OCI-LY7 (cell line): ENCODE results near the gene MON2. TPM values are rescaled to one million over a fixed set of nuclear protein-coding genes. Genes with fewer than 3 reads are reported as not detected.

Experiments
- BruUV-seq: library from RNA; stranded (reverse); fragments of 400-500 nt; replicated peaks from 2 replicates; lab custom pipeline; 2021; lab: Mats Ljungman, UMichigan
- CTCF ChIA-PET: fragments of 300-600 bp; sonication (Branson Sonifier 250); formaldehyde crosslinking; loops from one replicate; lab custom pipeline; 2022; ENCODE audit warnings: antibody characterized with exemption; ENCODE audit not compliant: unreplicated experiment; lab: Charles Lee
- POLR2A ChIA-PET: fragments of 300-600 bp; sonication (Branson Sonifier 250); formaldehyde crosslinking; loops from one replicate; lab custom pipeline; 2022; ENCODE audit warnings: antibody characterized with exemption; lab: Charles Lee
- DNase-seq: peaks from one replicate; pipeline ENCODE4 v3.0.0-alpha.2; 2015; ENCODE audit warnings: low spot score
- H2AFZ ChIP-seq: fragments of 200-600 bp; sonication (generic), shearing (Covaris generic); 2 replicates; pipeline ENCODE4 v1.6.1; 2014; ENCODE audit warnings: mild to moderate bottlenecking, antibody characterized with exemption, low read length, moderate library complexity
- H3K27ac ChIP-seq: fragments of 200-600 bp; sonication (generic); 2 replicates; pipeline ENCODE4 v1.5.1; 2014; ENCODE audit warnings: mixed run types, low read depth, mild to moderate bottlenecking, moderate library complexity, low read length, inconsistent platforms; ENCODE audit not compliant: poor library complexity, severe bottlenecking
- H3K36me3 ChIP-seq: fragments of 200-600 bp; sonication (generic); 2 replicates; pipeline ENCODE4 v1.6.1; 2014; ENCODE audit warnings: mild to moderate bottlenecking, antibody characterized with exemption, low read length, moderate library complexity, mixed read lengths; ENCODE audit not compliant: insufficient read depth
- H3K4me1 ChIP-seq: fragments of 200-600 bp; sonication (generic); 2 replicates; pipeline ENCODE4 v1.5.1; 2014; ENCODE audit warnings: mild to moderate bottlenecking, low read length; ENCODE audit not compliant: insufficient read depth, poor library complexity, severe bottlenecking
- H3K4me2 ChIP-seq: fragments of 200-600 bp; sonication (generic); 2 replicates; pipeline ENCODE4 v1.6.1; 2014; ENCODE audit warnings: mild to moderate bottlenecking, low read length
- H3K4me3 ChIP-seq: fragments of 200-600 bp; sonication (generic); 2 replicates; pipeline ENCODE4 v1.5.1; 2014; ENCODE audit warnings: mild to moderate bottlenecking, low read depth, low read length; ENCODE audit not compliant: poor library complexity, severe bottlenecking
- H3K79me2 ChIP-seq: fragments of 200-600 bp; sonication (generic); 2 replicates; pipeline ENCODE4 v1.6.1; 2016; ENCODE audit warnings: low read depth, mild to moderate bottlenecking, low read length, moderate library complexity, mixed read lengths; ENCODE audit not compliant: insufficient read depth
- H3K9me2 ChIP-seq: fragments of 200-600 bp; sonication (generic); 2 replicates; pipeline ENCODE4 v1.6.1; 2016; ENCODE audit warnings: mild to moderate bottlenecking, low read length, mixed read lengths; ENCODE audit not compliant: insufficient read depth
- H3K9me3 ChIP-seq: fragments of 200-600 bp; sonication (generic); 2 replicates; pipeline ENCODE4 v1.6.1; 2014; ENCODE audit warnings: mild to moderate bottlenecking, mixed run types, low read length, mixed read lengths
- H4K20me1 ChIP-seq: fragments of 200-600 bp; sonication (generic); 2 replicates; pipeline ENCODE4 v1.6.1; 2014; ENCODE audit warnings: mild to moderate bottlenecking, antibody characterized with exemption, low read length, moderate library complexity, mixed read lengths; ENCODE audit not compliant: insufficient read depth
- EZH2phosphoT487 ChIP-seq: fragments of 200-600 bp; sonication (generic); IDR thresholded peaks from 2 replicates; pipeline ENCODE4 v1.6.1; 2018; ENCODE audit warnings: low read depth, borderline replicate concordance, mild to moderate bottlenecking, mixed run types, antibody characterized with exemption, low read length, moderate library complexity, mixed read lengths
- intact Hi-C: fragments of 100-400 bp; cut with micrococcal nuclease; formaldehyde crosslinking; loops from one replicate; pipeline ENCODE4 v1.10.0; 2022; ENCODE audit not compliant: unreplicated experiment
- total RNA-seq, 2 experiments: library from RNA; depleted of rRNA in 1 of 2; stranded (reverse); fragments of >200 nt in 1 of 2; shearing (Covaris generic) in 1 of 2; gene quantifications; 2 replicates each; pipeline ENCODE4 v1.2.3, GENCODE V29; 2014 to 2022
- TF ChIP-seq, protein P1 (sequence below): fragments of 200-600 bp; sonication (generic); conservative IDR thresholded peaks from 2 replicates; pipeline ENCODE4 v1.5.1; 2014; ENCODE audit warnings: mild to moderate bottlenecking, antibody characterized with exemption, low read length, moderate library complexity, mixed read lengths

Gene MON2
- total RNA-seq, 2 experiments from 2014 or later, result 31.6 to 54.7 TPM

DNA sequence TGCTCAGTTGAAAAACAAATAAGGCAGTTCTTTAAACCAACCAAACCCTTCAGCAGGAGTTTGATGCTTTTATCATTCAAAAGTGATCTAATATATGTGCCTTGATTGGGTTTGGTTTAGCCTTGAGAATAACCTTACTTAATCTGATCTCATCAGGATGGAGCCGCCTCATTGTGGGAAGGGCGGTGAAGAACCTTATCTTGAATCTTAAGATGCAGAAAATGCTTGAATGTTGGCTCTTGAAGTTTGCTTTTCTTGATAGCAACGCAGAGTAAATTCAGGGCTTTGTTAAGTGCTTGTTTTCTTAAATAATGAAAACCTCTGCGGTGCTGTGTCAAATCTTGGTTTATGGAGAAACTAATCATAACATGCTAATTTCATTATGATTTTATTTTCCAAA is 138.2 kb downstream of the MON2 start:
- peaks cover 10% of the 10 kb centered on the region for H3K36me3 ChIP-seq
- no peaks in the 10 kb centered on the region for H3K9me3 ChIP-seq
- H4K20me1 ChIP-seq, result peaks cover 21% of the 10 kb centered on the region
- peak overlapping the region; percentile 88 for H3K4me3 ChIP-seq
- DNase-seq, result no peak
- H3K4me1 ChIP-seq, result peaks cover 27% of the 10 kb centered on the region
- no TSS peak for BruUV-seq
- TF ChIP-seq, protein P1, sequence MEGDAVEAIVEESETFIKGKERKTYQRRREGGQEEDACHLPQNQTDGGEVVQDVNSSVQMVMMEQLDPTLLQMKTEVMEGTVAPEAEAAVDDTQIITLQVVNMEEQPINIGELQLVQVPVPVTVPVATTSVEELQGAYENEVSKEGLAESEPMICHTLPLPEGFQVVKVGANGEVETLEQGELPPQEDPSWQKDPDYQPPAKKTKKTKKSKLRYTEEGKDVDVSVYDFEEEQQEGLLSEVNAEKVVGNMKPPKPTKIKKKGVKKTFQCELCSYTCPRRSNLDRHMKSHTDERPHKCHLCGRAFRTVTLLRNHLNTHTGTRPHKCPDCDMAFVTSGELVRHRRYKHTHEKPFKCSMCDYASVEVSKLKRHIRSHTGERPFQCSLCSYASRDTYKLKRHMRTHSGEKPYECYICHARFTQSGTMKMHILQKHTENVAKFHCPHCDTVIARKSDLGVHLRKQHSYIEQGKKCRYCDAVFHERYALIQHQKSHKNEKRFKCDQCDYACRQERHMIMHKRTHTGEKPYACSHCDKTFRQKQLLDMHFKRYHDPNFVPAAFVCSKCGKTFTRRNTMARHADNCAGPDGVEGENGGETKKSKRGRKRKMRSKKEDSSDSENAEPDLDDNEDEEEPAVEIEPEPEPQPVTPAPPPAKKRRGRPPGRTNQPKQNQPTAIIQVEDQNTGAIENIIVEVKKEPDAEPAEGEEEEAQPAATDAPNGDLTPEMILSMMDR, result no peak
- TF ChIP-seq EZH2phosphoT487, result no peak
- peak overlapping the region; percentile 85 for H3K4me2 ChIP-seq
- H3K9me2 ChIP-seq, result no peaks in the 10 kb centered on the region
- CTCF ChIA-PET, result no interaction called here
- peaks cover 23% of the 10 kb centered on the region for H3K79me2 ChIP-seq
- intact Hi-C loops, result loop anchor here (5.0 to 10.0 kb wide), 3 partner anchors 140 to 1078 kb away; partner anchors contain the start of gene MON2
- no peak overlapping the region for H2AFZ ChIP-seq
- H3K27ac ChIP-seq, result no peak overlapping the region
- POLR2A ChIA-PET, result interaction anchor here (0.9 to 1.3 kb wide), 3 partner anchors 11 to 166 kb away, joined by 3 to 4 read pairs (median 3); no protein-coding TSS in a partner anchor

- peaks cover 23% of the 10 kb centered on the region for H3K4me1 ChIP-seq
- H3K4me2 ChIP-seq, result no peak overlapping the region
- ChIA-PET CTCF (interaction anchor here (1.1 kb wide), 1 partner anchor 13 kb away, joined by 7 read pairs; no protein-coding TSS in a partner anchor), POLR2A (interaction anchor here (0.6 to 1.3 kb wide), 6 partner anchors 10 to 165 kb away, joined by 3 to 4 read pairs (median 4); partner anchors contain the start of gene MON2)
- no peaks in the 10 kb centered on the region for H3K9me3 ChIP-seq
- peaks cover 10% of the 10 kb centered on the region for H3K36me3 ChIP-seq
- H3K79me2 ChIP-seq, result peaks cover 23% of the 10 kb centered on the region
- intact Hi-C loops, result loop anchor here (10.0 kb wide), 1 partner anchor 141 kb away; the partner anchor contains the start of gene MON2
- H4K20me1 ChIP-seq, result peaks cover 21% of the 10 kb centered on the region
- no peak overlapping the region for H3K4me3 ChIP-seq
- H3K27ac ChIP-seq, result no peak overlapping the region
- TF ChIP-seq, protein P1, result no peak
- TF ChIP-seq EZH2phosphoT487, result no peak
- BruUV-seq, result no TSS peak
- H3K9me2 ChIP-seq, result no peaks in the 10 kb centered on the region
- no peak overlapping the region for H2AFZ ChIP-seq
- DNase-seq, result no peak
Observed at GRCh38 chr12:62605981-62606380, 139.4 kb downstream of the MON2 start.

GRCh38 chr12:62606654-62607053 is 140.0 kb downstream of the MON2 start:
- intact Hi-C loops, result loop anchor here (10.0 kb wide), 1 partner anchor 142 kb away; the partner anchor contains the start of gene MON2
- H3K9me2 ChIP-seq, result no peaks in the 10 kb centered on the region
- TF ChIP-seq EZH2phosphoT487, result no peak
- TF ChIP-seq, protein P1, result no peak
- no TSS peak for BruUV-seq
- POLR2A ChIA-PET, result interaction anchor here (0.6 to 1.1 kb wide), 6 partner anchors 8 to 139 kb away, joined by 3 to 5 read pairs (median 4); partner anchors contain the start of gene MON2
- H3K27ac ChIP-seq, result no peak overlapping the region
- peaks cover 18% of the 10 kb centered on the region for H3K4me1 ChIP-seq
- peaks cover 21% of the 10 kb centered on the region for H4K20me1 ChIP-seq
- peaks cover 23% of the 10 kb centered on the region for H3K79me2 ChIP-seq
- H3K9me3 ChIP-seq, result no peaks in the 10 kb centered on the region
- no peak overlapping the region for H3K4me2 ChIP-seq
- H3K4me3 ChIP-seq, result no peak overlapping the region
- H2AFZ ChIP-seq, result no peak overlapping the region
- H3K36me3 ChIP-seq, result peaks cover 10% of the 10 kb centered on the region
- DNase-seq, result no peak
- CTCF ChIA-PET, result interaction anchor here (1.1 kb wide), 1 partner anchor 14 kb away, joined by 7 read pairs; no protein-coding TSS in a partner anchor
